Testis (tissue), 2 donors: ENCODE measurements around the gene HSDL1.

Source experiments
- CTCF ChIP-seq, 3 experiments: fragments of 450-650 bp in 2 of 3; fragments of 200-600 bp in 1 of 3; sonication (generic) in 1 of 3; IDR thresholded peaks; one replicate each; pipeline ENCODE4 v1.5.1; 2016 to 2019; ENCODE audit warnings: antibody characterized with exemption in 3 of 3, mild to moderate bottlenecking in 2 of 3, moderate library complexity in 1 of 3
- POLR2A ChIP-seq: fragments of 450-650 bp; IDR thresholded peaks from one replicate; pipeline ENCODE4 v1.6.1; 2017; ENCODE audit warnings: antibody characterized with exemption, mild to moderate bottlenecking, moderate library complexity

DNA sequence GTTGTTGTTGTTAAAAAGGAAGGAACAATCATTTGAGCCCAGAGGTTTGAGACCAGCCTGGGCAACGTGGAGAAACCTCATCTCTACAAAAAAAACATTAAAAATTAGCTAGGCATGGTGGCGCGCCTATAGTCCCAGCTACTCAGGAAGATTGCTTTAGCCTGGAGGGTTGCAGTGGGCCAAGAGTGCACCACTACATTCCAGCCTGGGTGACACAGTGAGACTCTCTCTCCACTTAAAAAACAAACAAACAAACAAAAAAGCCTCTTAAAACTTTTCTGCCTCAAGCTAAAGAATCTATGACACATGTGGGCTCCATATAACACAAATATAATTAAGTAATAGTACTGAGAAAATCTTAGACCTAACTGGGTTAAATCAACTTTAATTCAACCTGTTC lies 40.7 kb downstream of the HSDL1 start:
- TF ChIP-seq CTCF (IDR thresholded peaks at IDR 0.05) (no peak), POLR2A (no peak)
